ENCODE data around the gene PRTG. TPM values are rescaled to one million over a fixed set of nuclear protein-coding genes. Genes with fewer than 3 reads are reported as not detected.

The PRTG gene
- total and polyA plus RNA-seq, 2 of the 13 experiments (the other 11 are each of a cell fraction or from before 2014, with no cell fraction given): 13.2 to 22.3 TPM

DNA sequence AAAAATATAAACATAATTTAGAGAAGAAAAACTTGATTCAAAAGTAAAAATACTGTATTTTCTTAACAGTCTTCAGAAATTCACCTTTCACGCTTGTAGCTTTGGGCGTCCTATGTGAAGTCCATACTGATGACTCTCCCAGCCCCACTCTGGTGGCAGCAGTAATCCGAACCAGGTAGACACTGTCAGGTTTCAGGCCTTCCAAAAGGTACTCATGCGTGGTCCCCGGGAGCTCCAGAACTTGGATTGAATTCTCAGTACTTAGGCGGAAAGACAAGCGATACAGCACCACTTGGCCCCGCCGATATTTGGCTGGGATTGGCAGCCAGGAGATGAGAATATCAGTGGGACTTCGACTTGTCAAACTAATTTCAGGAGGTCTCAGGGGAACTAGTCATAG lies 69.7 kb downstream of the PRTG start (continued):
- TF ChIP-seq, protein P1, sequence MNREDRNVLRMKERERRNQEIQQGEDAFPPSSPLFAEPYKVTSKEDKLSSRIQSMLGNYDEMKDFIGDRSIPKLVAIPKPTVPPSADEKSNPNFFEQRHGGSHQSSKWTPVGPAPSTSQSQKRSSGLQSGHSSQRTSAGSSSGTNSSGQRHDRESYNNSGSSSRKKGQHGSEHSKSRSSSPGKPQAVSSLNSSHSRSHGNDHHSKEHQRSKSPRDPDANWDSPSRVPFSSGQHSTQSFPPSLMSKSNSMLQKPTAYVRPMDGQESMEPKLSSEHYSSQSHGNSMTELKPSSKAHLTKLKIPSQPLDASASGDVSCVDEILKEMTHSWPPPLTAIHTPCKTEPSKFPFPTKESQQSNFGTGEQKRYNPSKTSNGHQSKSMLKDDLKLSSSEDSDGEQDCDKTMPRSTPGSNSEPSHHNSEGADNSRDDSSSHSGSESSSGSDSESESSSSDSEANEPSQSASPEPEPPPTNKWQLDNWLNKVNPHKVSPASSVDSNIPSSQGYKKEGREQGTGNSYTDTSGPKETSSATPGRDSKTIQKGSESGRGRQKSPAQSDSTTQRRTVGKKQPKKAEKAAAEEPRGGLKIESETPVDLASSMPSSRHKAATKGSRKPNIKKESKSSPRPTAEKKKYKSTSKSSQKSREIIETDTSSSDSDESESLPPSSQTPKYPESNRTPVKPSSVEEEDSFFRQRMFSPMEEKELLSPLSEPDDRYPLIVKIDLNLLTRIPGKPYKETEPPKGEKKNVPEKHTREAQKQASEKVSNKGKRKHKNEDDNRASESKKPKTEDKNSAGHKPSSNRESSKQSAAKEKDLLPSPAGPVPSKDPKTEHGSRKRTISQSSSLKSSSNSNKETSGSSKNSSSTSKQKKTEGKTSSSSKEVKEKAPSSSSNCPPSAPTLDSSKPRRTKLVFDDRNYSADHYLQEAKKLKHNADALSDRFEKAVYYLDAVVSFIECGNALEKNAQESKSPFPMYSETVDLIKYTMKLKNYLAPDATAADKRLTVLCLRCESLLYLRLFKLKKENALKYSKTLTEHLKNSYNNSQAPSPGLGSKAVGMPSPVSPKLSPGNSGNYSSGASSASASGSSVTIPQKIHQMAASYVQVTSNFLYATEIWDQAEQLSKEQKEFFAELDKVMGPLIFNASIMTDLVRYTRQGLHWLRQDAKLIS (CRISPR knock-in tag; IDR thresholded peaks at IDR 0.05): no peak
- TF ChIP-seq, protein P2, sequence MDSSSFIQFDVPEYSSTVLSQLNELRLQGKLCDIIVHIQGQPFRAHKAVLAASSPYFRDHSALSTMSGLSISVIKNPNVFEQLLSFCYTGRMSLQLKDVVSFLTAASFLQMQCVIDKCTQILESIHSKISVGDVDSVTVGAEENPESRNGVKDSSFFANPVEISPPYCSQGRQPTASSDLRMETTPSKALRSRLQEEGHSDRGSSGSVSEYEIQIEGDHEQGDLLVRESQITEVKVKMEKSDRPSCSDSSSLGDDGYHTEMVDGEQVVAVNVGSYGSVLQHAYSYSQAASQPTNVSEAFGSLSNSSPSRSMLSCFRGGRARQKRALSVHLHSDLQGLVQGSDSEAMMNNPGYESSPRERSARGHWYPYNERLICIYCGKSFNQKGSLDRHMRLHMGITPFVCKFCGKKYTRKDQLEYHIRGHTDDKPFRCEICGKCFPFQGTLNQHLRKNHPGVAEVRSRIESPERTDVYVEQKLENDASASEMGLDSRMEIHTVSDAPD (CRISPR knock-in tag; IDR thresholded peaks at IDR 0.05): no peak
- TF ChIP-seq ZNF496 (CRISPR knock-in tag; IDR thresholded peaks at IDR 0.05; ENCODE audit: insufficient replicate concordance) (no peak), ZNF558 (CRISPR knock-in tag; IDR thresholded peaks at IDR 0.05; ENCODE audit: borderline replicate concordance) (no peak), SMAD3 (CRISPR knock-in tag; IDR thresholded peaks at IDR 0.05) (no peak)

DNA sequence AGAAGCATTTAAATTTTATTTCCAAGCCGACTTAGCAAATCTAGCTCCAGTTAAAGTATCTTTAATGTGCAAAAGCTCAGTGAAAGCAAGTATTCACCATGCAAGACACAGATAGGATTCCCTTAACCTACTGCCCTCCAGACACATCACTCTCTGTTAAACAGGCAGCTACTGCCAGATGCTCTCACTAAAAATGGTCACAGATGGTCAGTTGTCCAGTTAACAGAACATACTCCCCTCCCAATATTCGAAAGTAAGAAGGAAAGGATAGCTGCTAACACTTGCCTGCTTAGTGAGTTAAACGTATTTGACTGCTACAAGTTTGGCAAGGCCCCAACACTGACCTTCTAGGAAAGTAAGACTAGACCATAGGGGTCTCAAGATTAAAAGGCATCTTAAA lies 73.7 kb downstream of the PRTG start:
- H3K27me3 ChIP-seq (ENCODE audit: control insufficient read depth in 1 of 2, insufficient read depth in 2 of 2, low read length in 2 of 2): no peaks in the 10 kb centered on the region
- no peak for TF ChIP-seq BRCA1 (CRISPR knock-in tag; IDR thresholded peaks at IDR 0.05)
- no peak for TF ChIP-seq ZNF644 (CRISPR knock-in tag; IDR thresholded peaks at IDR 0.05; ENCODE audit: low read depth)
- no peak for TF ChIP-seq ZNF432 (CRISPR knock-in tag; IDR thresholded peaks at IDR 0.05; ENCODE audit: borderline replicate concordance)
- TF ChIP-seq, protein P3, sequence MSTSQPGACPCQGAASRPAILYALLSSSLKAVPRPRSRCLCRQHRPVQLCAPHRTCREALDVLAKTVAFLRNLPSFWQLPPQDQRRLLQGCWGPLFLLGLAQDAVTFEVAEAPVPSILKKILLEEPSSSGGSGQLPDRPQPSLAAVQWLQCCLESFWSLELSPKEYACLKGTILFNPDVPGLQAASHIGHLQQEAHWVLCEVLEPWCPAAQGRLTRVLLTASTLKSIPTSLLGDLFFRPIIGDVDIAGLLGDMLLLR (CRISPR knock-in tag; IDR thresholded peaks at IDR 0.05): no peak
- TF ChIP-seq, protein P4, sequence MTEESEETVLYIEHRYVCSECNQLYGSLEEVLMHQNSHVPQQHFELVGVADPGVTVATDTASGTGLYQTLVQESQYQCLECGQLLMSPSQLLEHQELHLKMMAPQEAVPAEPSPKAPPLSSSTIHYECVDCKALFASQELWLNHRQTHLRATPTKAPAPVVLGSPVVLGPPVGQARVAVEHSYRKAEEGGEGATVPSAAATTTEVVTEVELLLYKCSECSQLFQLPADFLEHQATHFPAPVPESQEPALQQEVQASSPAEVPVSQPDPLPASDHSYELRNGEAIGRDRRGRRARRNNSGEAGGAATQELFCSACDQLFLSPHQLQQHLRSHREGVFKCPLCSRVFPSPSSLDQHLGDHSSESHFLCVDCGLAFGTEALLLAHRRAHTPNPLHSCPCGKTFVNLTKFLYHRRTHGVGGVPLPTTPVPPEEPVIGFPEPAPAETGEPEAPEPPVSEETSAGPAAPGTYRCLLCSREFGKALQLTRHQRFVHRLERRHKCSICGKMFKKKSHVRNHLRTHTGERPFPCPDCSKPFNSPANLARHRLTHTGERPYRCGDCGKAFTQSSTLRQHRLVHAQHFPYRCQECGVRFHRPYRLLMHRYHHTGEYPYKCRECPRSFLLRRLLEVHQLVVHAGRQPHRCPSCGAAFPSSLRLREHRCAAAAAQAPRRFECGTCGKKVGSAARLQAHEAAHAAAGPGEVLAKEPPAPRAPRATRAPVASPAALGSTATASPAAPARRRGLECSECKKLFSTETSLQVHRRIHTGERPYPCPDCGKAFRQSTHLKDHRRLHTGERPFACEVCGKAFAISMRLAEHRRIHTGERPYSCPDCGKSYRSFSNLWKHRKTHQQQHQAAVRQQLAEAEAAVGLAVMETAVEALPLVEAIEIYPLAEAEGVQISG (CRISPR knock-in tag; IDR thresholded peaks at IDR 0.05): no peak
- TF ChIP-seq PHF8 (CRISPR knock-in tag; IDR thresholded peaks at IDR 0.05): no peak

More for the DNA sequence above, 73.7 kb downstream of the PRTG start:
- DNase-seq (ENCODE audit: low spot score) (no peak), FAIRE-seq (no peak), ATAC-seq (no peak)
- H4K20me1 ChIP-seq (ENCODE audit: insufficient read depth, low read length): no peaks in the 10 kb centered on the region
- peaks cover 8 to 16% of the 10 kb centered on the region in 2 experiments for H3K36me3 ChIP-seq (replicated peaks in 1 of 2; ENCODE audit: control insufficient read depth in 1 of 2, insufficient read depth in 2 of 2, low read length in 2 of 2)
- in situ Hi-C loops (cut with HindIII; ENCODE audit: extremely low pct_ligation_motif_present, low pct_unique_long_range_greater_than_20kb) (no loop called here), intact Hi-C loops (cut with micrococcal nuclease; ENCODE audit: unreplicated experiment) (no loop called here)
- CTCF ChIA-PET (ENCODE audit: low intra/inter-chr PET ratio, low total read pairs): no interaction called here
- H2AFZ ChIP-seq (ENCODE audit: low read length): no peak overlapping the region
- H3K9ac ChIP-seq (ENCODE audit: insufficient read depth, low read depth, low read length): no peak overlapping the region
- POLR2A ChIA-PET: no interaction called here
- no TSS peak for BruUV-seq (replicated peaks)
- H3K9me3 ChIP-seq (ENCODE audit: low read length): no peaks in the 10 kb centered on the region
- no peaks in the 10 kb centered on the region for H3K79me2 ChIP-seq (ENCODE audit: insufficient read depth, low read length)
- no peak overlapping the region for H3K4me3 ChIP-seq (replicated peaks in 1 of 3; ENCODE audit: insufficient read depth in 1 of 3, low read depth in 2 of 3, low read length in 3 of 3)
- no peak overlapping the region for H3K4me2 ChIP-seq (ENCODE audit: low read depth, low read length)
- 100% methylated on average over 3 of the region's 3 CpGs for WGBS (ENCODE audit: low lambda C conversion rate)
- H3K27ac ChIP-seq (ENCODE audit: extremely low read length, insufficient read depth, low read length): no peak overlapping the region
- H3K4me1 ChIP-seq (ENCODE audit: insufficient read depth, low read length): no peaks in the 10 kb centered on the region

Data from HepG2 (cell line).